ENCODE data around the gene MED12.

- TF ChIP-seq, protein P1, sequence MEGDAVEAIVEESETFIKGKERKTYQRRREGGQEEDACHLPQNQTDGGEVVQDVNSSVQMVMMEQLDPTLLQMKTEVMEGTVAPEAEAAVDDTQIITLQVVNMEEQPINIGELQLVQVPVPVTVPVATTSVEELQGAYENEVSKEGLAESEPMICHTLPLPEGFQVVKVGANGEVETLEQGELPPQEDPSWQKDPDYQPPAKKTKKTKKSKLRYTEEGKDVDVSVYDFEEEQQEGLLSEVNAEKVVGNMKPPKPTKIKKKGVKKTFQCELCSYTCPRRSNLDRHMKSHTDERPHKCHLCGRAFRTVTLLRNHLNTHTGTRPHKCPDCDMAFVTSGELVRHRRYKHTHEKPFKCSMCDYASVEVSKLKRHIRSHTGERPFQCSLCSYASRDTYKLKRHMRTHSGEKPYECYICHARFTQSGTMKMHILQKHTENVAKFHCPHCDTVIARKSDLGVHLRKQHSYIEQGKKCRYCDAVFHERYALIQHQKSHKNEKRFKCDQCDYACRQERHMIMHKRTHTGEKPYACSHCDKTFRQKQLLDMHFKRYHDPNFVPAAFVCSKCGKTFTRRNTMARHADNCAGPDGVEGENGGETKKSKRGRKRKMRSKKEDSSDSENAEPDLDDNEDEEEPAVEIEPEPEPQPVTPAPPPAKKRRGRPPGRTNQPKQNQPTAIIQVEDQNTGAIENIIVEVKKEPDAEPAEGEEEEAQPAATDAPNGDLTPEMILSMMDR (IDR thresholded peaks at IDR 0.05; ENCODE audit: insufficient read depth, low read depth, low read length): no peak
- TF ChIP-seq EZH2 (IDR thresholded peaks at IDR 0.05; ENCODE audit: insufficient read depth, low read length): no peak
Measured at GRCh38 chrX:71184803-71185495, 66.6 kb downstream of the MED12 start.

Data from astrocyte (in vitro differentiated cells and primary cell).